GM12878 (cell line): ENCODE measurements around the gene DHDDS. TPM values are rescaled to one million over a fixed set of nuclear protein-coding genes. Genes with fewer than 3 reads are reported as not detected.

Experiments used
- ATAC-seq: fragments of 200-7000 bp; cut with Tn5 transposase; 3 replicates; pipeline ENCODE4 v1.9.1; 2020; ENCODE audit warnings: mild to moderate bottlenecking, moderate library complexity
- BruUV-seq: library from RNA; stranded (reverse); fragments of 400-500 nt; replicated peaks from 2 replicates; lab custom pipeline; 2021; lab: Mats Ljungman, UMichigan
- CTCF ChIA-PET: fragments of 300-600 bp; sonication (Branson Sonifier 250); formaldehyde crosslinking; extraction: SDS; loops from one replicate; lab custom pipeline; 2021; ENCODE audit warnings: inconsistent platforms; lab: Yijun Ruan, JAX
- POLR2A ChIA-PET: fragments of 350-600 bp; formaldehyde crosslinking; extraction: SDS; loops from one replicate; lab custom pipeline; 2021; ENCODE audit warnings: inconsistent platforms; lab: Charles Lee
- RAD21 ChIA-PET: fragments of 300-600 bp; sonication (Branson Sonifier 250); formaldehyde crosslinking; loops from one replicate; lab custom pipeline; 2023; ENCODE audit warnings: antibody characterized with exemption; ENCODE audit not compliant: unreplicated experiment; lab: Charles Lee
- SMC1A ChIA-PET: fragments of 300-600 bp; sonication (Branson Sonifier 250); formaldehyde crosslinking; loops from one replicate; lab custom pipeline; 2023; ENCODE audit not compliant: unreplicated experiment, uncharacterized antibody; lab: Charles Lee
- DNase-seq: peaks from one replicate; pipeline ENCODE4 v3.0.0-alpha.2; 2011; ENCODE audit warnings: low read depth, low spot score
- FAIRE-seq: peaks from 3 replicates; lab custom pipeline; 2011; peaks lifted over from hg19 to GRCh38; lab: Jason Lieb, UNC
- H2AFZ ChIP-seq: 2 replicates; pipeline ENCODE4 v1.6.0; 2011; ENCODE audit warnings: low read depth, low read length, control low read depth; ENCODE audit not compliant: control insufficient read depth
- H3K27ac ChIP-seq: 2 replicates; pipeline ENCODE4 v1.5.1; 2011; ENCODE audit warnings: control low read depth; ENCODE audit not compliant: control insufficient read depth, insufficient read depth
- H3K27me3 ChIP-seq, 2 experiments: replicated peaks in 1 of 2; 2 replicates each; pipeline versions ENCODE4 v1.6.0 to v1.6.1; 2011; ENCODE audit warnings: low read length in 1 of 2; ENCODE audit not compliant: control insufficient read depth in 2 of 2, insufficient read depth in 2 of 2
- H3K36me3 ChIP-seq, 2 experiments: 2 replicates each; pipeline ENCODE4 v1.5.1; 2011; ENCODE audit warnings: low read length in 1 of 2; ENCODE audit not compliant: control insufficient read depth in 2 of 2, insufficient read depth in 2 of 2
- H3K4me1 ChIP-seq: 2 replicates; pipeline ENCODE4 v1.6.1; 2011; ENCODE audit warnings: mild to moderate bottlenecking, low read length, moderate library complexity, mixed read lengths; ENCODE audit not compliant: control insufficient read depth, insufficient read depth
- H3K4me2 ChIP-seq: 2 replicates; pipeline ENCODE4 v1.6.0; 2011; ENCODE audit warnings: control low read depth; ENCODE audit not compliant: control insufficient read depth, insufficient read depth
- H3K4me3 ChIP-seq: fragments of 200-600 bp; sonication (generic); 2 replicates; pipeline ENCODE4 v1.5.1; 2016
- H3K79me2 ChIP-seq: 2 replicates; pipeline ENCODE4 v1.6.0; 2011; ENCODE audit warnings: low read length; ENCODE audit not compliant: control insufficient read depth, insufficient read depth
- H3K9ac ChIP-seq: 2 replicates; pipeline ENCODE4 v1.8.0; 2011; ENCODE audit warnings: low read length, control low read depth, mixed read lengths; ENCODE audit not compliant: control insufficient read depth, insufficient read depth
- H3K9me3 ChIP-seq: replicated peaks from 3 replicates; pipeline ENCODE4 v1.5.1; 2011; ENCODE audit warnings: mild to moderate bottlenecking, low read length; ENCODE audit not compliant: control insufficient read depth, insufficient read depth
- H4K20me1 ChIP-seq: 2 replicates; pipeline ENCODE4 v1.6.0; 2011; ENCODE audit not compliant: control insufficient read depth, insufficient read depth
- CTCF ChIP-seq, 3 experiments: IDR thresholded peaks in 2 of 3; conservative IDR thresholded peaks in 1 of 3; 2 replicates each; pipeline ENCODE4 v1.5.1; 2011; ENCODE audit warnings: low read depth in 3 of 3, low read length in 3 of 3, mild to moderate bottlenecking in 3 of 3, control low read depth in 2 of 3, moderate library complexity in 2 of 3, inconsistent platforms in 1 of 3, mixed read lengths in 1 of 3; ENCODE audit not compliant: control insufficient read depth in 2 of 3, insufficient read depth in 1 of 3; ENCODE audit errors: extremely low read depth in 1 of 3
- whole genome bisulfite sequencing: methylation state at CpG from one replicate; pipeline ENCODE4 v1.1.6; 2016; ENCODE audit warnings: low lambda C conversion rate; ENCODE audit not compliant: insufficient replicate concordance, insufficient coverage; ENCODE audit errors: missing lambda C conversion rate; 5-methylcytosine and 5-hydroxymethylcytosine counted together
- in situ Hi-C: fragments of 300-500 bp; cut with MboI; formaldehyde crosslinking; loops from 9 replicates; pipeline ENCODE4 v1.14.3; 2018; ENCODE audit warnings: mixed read lengths
- intact Hi-C: fragments of 100-400 bp; cut with micrococcal nuclease; formaldehyde crosslinking; loops from one replicate; pipeline ENCODE4 v1.14.2; 2022; ENCODE audit not compliant: unreplicated experiment
- polyA plus RNA-seq, 11 experiments: library from polyadenylated mRNA; depleted of rRNA in 4 of 11; unstranded in 6 of 11; stranded (reverse) in 5 of 11; fragments of >200 nt; fragmentation: Nextera tagmentation in 4 of 11; fragmentation: Illumina TruSeq in 1 of 11; extraction: Ambion mirVana in 4 of 11; extraction: Trizol in 1 of 11; gene quantifications; 1 replicate in 1 of 11; 2 replicates in 10 of 11; pipeline versions ENCODE4 v1.2.1 to v1.2.3, GENCODE V29; 2011 to 2016; ENCODE audit warnings: inconsistent platforms in 2 of 11, missing spikeins in 2 of 11, low read depth in 1 of 11
- total RNA-seq, 4 experiments: library from RNA; depleted of rRNA in 3 of 4; stranded (reverse); fragments of >200 nt in 3 of 4; fragmentation: Illumina TruSeq in 1 of 4; extraction: Trizol in 1 of 4; gene quantifications; 2 replicates each; pipeline versions ENCODE4 v1.2.1 to v1.2.3, GENCODE V29; 2013 to 2021

Gene DHDDS
- total and polyA plus RNA-seq, 10 of the 15 experiments (the other 5 are each of a cell fraction or from before 2014, with no cell fraction given): 22.7 to 47.5 (median 36.4) TPM

- in situ Hi-C loops: no loop called here
Observed at GRCh38 chr1:26429721-26430120, 2.4 kb upstream of the DHDDS start.

More at GRCh38 chr1:26429721-26430120, 2.4 kb upstream of the DHDDS start:
- SMC1A ChIA-PET: no interaction called here
- 70% methylated on average over 2 of the region's 2 CpGs for WGBS
- H3K27ac ChIP-seq: no peak overlapping the region
- no peak overlapping the region for H3K9ac ChIP-seq
- no peaks in the 10 kb centered on the region for H4K20me1 ChIP-seq
- no peaks in the 10 kb centered on the region for H3K9me3 ChIP-seq
- no peak for DNase-seq
- H3K4me1 ChIP-seq: peaks cover 9% of the 10 kb centered on the region
- peaks cover 14% of the 10 kb centered on the region for H3K79me2 ChIP-seq
- no peak for FAIRE-seq
- no peak overlapping the region for H3K4me2 ChIP-seq
- POLR2A ChIA-PET: interaction anchor here (1.0 kb wide), 1 partner anchor 13 kb away, joined by 3 read pairs; no protein-coding TSS in a partner anchor
- no peak for TF ChIP-seq CTCF (IDR thresholded peaks at IDR 0.05 in 2 of 3, conservative IDR thresholded peaks at IDR 0.05 in 1 of 3; ENCODE audit: control insufficient read depth in 2 of 3, extremely low read depth in 1 of 3, insufficient read depth in 1 of 3, low read depth in 3 of 3, low read length in 3 of 3)
- H3K36me3 ChIP-seq: no peaks in the 10 kb centered on the region
- H2AFZ ChIP-seq: no peak overlapping the region
- intact Hi-C loops: no loop called here
- RAD21 ChIA-PET: no interaction called here
- no peak for ATAC-seq
- no peaks in the 10 kb centered on the region for H3K27me3 ChIP-seq
- TSS peak; percentile 64 for BruUV-seq
- H3K4me3 ChIP-seq: no peak overlapping the region
- CTCF ChIA-PET: interaction anchor here (1.1 to 2.5 kb wide), 4 partner anchors 10 to 40 kb away, joined by 3 to 14 read pairs (median 4); no protein-coding TSS in a partner anchor
